ENCODE data around the gene FBXL19. TPM values are rescaled to one million over a fixed set of nuclear protein-coding genes. Genes with fewer than 3 reads are reported as not detected.
A peak's percentile ranks its signal among the peaks of the same experiment; 100 is the strongest.

FBXL19 gene
- total and polyA plus RNA-seq, 2 of the 13 experiments (the other 11 are each of a cell fraction or from before 2014, with no cell fraction given) = 6.0 to 13.7 TPM

GRCh38 chr16:30941600-30942425 is 18.4 kb downstream of the FBXL19 start (continued):
- TF ChIP-seq ZBTB37 (CRISPR knock-in tag; IDR thresholded peaks at IDR 0.05) (no peak), RORA (CRISPR knock-in tag; IDR thresholded peaks at IDR 0.05) (no peak), SOX5 (CRISPR knock-in tag; IDR thresholded peaks at IDR 0.05; ENCODE audit: borderline replicate concordance) (no peak), GPBP1L1 (CRISPR knock-in tag; IDR thresholded peaks at IDR 0.05) (no peak), CBX1 (IDR thresholded peaks at IDR 0.05; ENCODE audit: low read depth) (no peak), ZNF441 (CRISPR knock-in tag; IDR thresholded peaks at IDR 0.05; ENCODE audit: borderline replicate concordance) (peak; percentile 78), PPARG (CRISPR knock-in tag; conservative IDR thresholded peaks at IDR 0.05) (no peak), AHDC1 (CRISPR knock-in tag; IDR thresholded peaks at IDR 0.05; ENCODE audit: borderline replicate concordance) (0 out of 2 replicates have a peak, but pooled peaks have one; percentile 11), ZNF230 (CRISPR knock-in tag; IDR thresholded peaks at IDR 0.05) (no peak), HNF1A (IDR thresholded peaks at IDR 0.05; ENCODE audit: low read depth) (no peak), HNF1A (CRISPR knock-in tag; IDR thresholded peaks at IDR 0.05; ENCODE audit: borderline replicate concordance) (no peak; the same call in 1 of the 2 replicates), CBX2 (IDR thresholded peaks at IDR 0.05; ENCODE audit: low read depth, low read length) (no peak), CBX2 (CRISPR knock-in tag; IDR thresholded peaks at IDR 0.05; ENCODE audit: low read depth) (no peak)

Data from HepG2 (cell line).